ENCODE results near the gene SSBP1.

SSBP1 gene

DNA sequence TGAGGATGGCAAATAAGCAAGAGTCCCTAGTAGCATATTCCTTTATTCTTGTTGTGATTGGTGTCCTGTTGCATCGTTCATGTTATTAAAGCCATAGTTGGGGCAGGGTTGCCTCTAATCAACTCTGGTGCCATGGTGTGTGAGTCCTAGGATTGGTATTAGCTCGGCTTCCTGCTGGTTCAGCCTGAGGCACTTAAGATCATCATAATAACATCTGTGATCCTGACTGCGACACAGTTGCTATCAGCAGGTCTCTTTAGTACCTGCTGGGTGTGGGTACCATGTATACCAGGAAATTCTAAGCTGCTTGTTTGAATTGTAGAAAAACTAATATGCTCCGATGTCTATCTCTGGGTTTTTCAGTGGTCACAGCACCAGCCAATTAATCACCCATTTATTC lies 28.4 kb upstream of the SSBP1 start:
- H3K27ac ChIP-seq = no peak overlapping the region

DNA sequence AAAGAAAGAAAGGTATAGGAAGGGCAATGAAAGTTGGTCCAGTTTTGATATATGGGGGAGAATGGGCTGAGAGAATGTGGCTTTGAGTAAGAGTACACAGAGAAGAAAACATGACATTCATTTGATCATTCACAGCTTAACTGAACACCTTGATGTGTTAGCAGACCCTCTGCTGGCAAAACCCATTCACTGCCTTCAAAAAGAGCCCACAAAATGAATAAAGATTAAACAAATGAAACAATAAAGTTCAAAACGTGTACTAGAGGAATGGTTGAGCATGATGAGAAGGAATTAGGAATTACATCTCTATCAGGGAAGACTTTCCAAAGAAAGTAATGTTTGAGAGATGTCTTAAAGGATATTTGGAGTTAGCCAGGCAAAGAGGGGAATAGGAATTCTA lies 27.9 kb upstream of the SSBP1 start:
- no peak overlapping the region for H3K27ac ChIP-seq
- TF ChIP-seq, protein P1, sequence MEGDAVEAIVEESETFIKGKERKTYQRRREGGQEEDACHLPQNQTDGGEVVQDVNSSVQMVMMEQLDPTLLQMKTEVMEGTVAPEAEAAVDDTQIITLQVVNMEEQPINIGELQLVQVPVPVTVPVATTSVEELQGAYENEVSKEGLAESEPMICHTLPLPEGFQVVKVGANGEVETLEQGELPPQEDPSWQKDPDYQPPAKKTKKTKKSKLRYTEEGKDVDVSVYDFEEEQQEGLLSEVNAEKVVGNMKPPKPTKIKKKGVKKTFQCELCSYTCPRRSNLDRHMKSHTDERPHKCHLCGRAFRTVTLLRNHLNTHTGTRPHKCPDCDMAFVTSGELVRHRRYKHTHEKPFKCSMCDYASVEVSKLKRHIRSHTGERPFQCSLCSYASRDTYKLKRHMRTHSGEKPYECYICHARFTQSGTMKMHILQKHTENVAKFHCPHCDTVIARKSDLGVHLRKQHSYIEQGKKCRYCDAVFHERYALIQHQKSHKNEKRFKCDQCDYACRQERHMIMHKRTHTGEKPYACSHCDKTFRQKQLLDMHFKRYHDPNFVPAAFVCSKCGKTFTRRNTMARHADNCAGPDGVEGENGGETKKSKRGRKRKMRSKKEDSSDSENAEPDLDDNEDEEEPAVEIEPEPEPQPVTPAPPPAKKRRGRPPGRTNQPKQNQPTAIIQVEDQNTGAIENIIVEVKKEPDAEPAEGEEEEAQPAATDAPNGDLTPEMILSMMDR (IDR thresholded peaks at IDR 0.05) = no peak
- TF ChIP-seq ZFX (IDR thresholded peaks at IDR 0.05; ENCODE audit: borderline replicate concordance) = no peak

More for the DNA sequence above, 28.4 kb upstream of the SSBP1 start:
- TF ChIP-seq ZFX (IDR thresholded peaks at IDR 0.05; ENCODE audit: borderline replicate concordance) = no peak
- TF ChIP-seq, protein P1 (IDR thresholded peaks at IDR 0.05) = no peak

DNA sequence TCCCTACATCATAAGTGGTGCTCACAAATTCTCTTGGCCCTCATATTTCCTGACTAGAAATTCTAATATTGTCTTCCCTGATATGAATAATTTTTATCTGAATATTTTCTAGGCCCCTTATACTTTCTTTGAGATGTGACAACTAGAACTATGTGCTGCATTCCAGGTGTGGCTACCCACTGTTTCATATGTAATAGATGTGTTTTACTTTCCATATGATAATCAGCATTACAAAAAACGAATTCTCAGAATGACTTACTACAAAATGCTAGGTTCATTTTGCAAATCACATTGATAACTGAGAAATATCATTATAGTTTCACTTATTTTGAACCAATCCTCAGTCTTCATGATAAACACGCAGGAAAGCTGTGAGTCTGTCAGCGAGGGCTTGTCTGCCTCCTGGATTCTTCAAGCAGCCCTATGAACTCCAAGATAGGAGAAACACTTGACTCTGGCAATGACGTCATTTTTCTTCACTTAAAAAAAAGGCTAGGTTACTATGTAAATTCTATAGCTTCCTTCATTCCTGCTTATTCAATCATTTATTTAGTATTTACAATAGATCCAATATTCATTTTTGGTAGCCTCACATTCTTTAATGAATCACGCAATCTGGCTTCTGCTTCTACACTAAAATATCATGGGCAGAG lies 25.4 kb upstream of the SSBP1 start:
- H3K27ac ChIP-seq = no peak overlapping the region
- TF ChIP-seq, protein P1 (IDR thresholded peaks at IDR 0.05) = no peak
- TF ChIP-seq ZFX (IDR thresholded peaks at IDR 0.05; ENCODE audit: borderline replicate concordance) = no peak

DNA sequence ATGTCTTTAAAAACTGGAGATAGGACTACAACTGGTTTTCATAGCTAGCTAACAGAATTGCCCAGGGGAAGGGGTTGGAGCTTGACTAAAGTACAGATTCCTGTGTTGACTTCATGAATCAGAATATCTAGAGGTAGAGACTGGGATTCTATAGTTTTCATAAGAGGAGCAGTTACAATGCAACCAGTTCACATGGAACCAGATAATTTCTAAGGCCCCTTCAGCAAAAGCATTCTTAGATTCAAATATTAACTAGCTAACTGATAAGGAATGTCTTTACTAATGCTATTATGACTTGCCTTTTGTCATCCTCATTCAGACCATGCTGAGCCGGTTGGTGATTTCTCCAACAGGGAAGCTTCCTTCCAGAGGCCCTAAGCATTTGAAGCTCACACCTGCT lies 24.3 kb upstream of the SSBP1 start:
- TF ChIP-seq ZFX (IDR thresholded peaks at IDR 0.05; ENCODE audit: borderline replicate concordance) = no peak
- TF ChIP-seq, protein P1 (IDR thresholded peaks at IDR 0.05) = no peak
- no peak overlapping the region for H3K27ac ChIP-seq

DNA sequence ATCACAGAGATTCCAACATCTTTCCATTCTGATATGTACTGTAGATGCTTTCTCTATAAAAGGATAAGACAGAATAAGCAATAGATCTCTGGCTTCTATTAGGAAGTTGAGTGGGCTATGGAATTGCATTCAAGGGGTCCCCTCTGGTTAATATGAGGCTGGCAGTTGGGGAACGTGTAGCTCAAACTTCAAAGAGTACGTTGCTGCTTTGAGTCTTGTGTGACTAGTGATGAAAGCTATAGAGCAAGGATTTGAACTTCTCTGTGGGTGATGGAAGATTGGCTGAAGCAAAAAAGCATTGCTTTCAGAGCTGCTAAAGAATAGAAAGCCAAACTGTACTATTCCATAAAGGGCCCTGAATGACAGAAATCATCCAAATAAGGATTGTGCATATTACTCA lies 23.6 kb upstream of the SSBP1 start:
- no peak for TF ChIP-seq ZFX (IDR thresholded peaks at IDR 0.05; ENCODE audit: borderline replicate concordance)
- TF ChIP-seq, protein P1 (IDR thresholded peaks at IDR 0.05) = no peak
- H3K27ac ChIP-seq = no peak overlapping the region

DNA sequence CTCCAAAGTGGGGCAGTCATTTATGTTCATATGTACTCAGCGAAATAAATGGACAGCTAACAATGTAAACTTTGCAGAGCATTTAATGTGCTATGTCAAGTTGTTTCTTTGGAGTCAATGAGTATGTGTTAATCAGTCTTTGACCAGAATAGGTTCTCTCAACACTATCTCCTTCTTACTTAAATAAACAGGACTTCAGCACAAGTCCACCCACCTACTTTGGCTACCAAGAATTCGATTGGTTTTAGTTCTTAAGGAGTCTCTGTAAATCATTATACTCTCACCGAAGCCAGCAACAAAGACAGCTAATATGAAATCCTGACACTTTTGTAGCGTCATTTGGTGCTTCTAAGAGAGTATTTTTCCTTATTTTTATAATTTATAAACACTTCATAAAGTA lies 23.1 kb upstream of the SSBP1 start:
- TF ChIP-seq, protein P1 (IDR thresholded peaks at IDR 0.05) = no peak
- no peak for TF ChIP-seq ZFX (IDR thresholded peaks at IDR 0.05; ENCODE audit: borderline replicate concordance)
- no peak overlapping the region for H3K27ac ChIP-seq

DNA sequence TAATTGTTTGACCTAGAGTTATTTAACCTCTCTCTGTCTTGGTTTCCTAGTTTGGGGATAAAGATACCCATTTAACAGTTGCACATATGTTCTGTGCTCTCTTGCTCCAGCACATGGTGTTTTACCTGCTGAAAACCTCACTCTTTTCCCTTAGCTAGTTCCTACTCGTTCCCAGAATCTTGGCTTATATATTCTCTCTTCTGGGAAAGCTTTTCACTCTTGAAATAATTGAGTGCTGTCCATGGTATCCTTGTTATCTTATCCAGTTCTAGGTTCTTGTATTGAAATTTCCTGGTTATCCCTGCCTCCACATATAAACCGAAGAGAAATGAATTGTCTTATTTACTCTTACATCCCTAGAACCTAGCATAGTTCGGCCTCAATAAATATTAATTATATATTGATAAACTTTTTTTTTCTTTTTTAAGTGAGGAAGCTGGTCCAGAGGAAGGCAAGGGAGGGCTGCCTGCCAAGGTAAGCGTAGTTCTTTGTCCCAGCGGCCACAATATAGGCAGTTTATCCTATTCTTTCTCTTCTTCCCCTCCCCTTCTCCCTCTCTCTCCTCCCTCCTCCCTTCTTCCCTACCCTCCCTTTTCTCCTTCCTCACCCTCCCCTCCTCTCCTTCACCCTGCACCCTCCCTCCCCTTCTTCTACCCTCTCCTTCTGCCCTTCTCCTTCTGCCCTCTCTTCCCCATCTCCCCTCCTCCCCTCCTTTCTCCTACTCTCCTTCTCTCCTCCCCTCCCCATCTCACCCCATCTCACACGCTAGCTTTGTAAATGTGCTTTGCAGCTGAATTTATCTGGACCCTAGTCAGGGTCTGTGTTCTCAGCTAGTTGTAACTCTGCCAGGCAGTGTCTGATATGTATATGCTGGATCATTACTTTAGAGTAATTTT lies 22.1 kb upstream of the SSBP1 start:
- TF ChIP-seq, protein P1 (IDR thresholded peaks at IDR 0.05) = no peak
- no peak for TF ChIP-seq ZFX (IDR thresholded peaks at IDR 0.05; ENCODE audit: borderline replicate concordance)
- no peak overlapping the region for H3K27ac ChIP-seq
